Activated CD8-positive, alpha-beta memory T cell treated with anti-CD3 and anti-CD28 coated beads, Interleukin-2, amount 50 U/mL, for 24 hours (primary cell): ENCODE data around the gene FARP1.
"Not testable (repeated sequence)": the region's sequence is repeated elsewhere in the genome, so short reads cannot be mapped to it uniquely, and the experiment has no call there.

ENCODE experiments used
- DNase-seq: peaks from one replicate; pipeline ENCODE4 v3.0.0-alpha.2; 2020; ENCODE audit errors: extremely low read depth

The FARP1 gene

DNA sequence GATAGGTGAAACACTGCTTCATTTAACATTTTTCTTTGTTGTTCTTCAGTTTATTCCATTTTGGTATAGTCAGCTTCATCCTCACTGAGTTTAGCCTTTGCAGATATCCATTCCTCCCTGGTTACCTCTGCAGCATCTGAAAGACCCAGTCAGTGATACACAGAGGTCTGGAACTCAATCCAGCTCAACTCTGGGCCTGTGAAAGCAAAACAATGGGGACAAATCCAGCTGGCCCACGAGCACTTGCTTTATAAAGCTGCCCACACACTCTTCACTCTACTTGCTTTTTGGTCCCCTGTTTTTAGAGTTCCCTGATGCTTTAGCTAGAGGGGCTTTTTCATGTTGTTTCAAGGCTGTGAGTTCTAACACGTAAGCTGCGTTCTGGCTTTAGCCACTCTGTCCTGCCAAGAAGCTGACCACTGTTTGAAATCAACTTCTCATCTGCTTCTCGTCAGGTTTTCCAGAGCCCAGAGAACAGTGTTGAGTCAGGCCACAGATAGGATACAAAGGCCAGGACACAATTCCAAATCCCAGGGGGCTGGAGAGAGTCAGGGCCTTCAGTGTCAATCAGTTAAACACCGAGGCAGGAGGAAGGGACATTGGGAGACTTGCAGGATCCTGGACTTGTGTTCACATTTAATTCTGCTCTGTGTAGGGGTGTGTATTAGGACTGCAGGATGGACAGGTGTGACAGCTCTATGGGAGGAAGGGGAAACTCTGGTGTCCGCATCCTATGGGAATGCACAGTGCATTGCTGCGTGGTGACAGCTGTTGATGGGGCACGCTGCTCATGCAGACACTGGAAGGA is 117.7 kb downstream of the FARP1 start:
- no peak for DNase-seq

DNA sequence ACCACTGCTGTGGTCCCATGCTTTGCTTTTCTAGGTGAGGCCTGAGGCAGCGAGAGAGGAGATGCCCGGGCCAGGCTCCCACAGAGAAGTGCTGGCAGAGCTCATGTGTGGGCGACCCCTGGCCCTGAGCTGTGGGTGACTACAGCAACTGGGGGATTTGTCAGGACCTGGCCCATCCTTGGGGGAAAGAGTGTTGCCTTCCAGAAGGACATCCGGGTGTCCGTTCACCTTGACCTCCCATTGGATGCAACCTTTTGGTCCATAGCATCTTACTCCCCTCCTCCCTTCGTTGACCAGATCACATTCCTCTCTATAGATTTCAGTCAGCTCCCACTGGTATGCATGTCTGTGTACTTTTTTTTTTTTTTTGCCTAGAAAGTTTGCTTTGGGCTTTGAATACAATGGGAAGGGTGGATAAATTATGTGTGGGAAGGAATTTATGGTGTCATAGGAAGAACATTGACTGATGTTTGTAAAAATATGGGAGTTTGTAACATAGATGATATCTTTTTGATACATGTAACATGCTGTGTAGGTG is 118.3 kb downstream of the FARP1 start:
- DNase-seq = no peak

DNA sequence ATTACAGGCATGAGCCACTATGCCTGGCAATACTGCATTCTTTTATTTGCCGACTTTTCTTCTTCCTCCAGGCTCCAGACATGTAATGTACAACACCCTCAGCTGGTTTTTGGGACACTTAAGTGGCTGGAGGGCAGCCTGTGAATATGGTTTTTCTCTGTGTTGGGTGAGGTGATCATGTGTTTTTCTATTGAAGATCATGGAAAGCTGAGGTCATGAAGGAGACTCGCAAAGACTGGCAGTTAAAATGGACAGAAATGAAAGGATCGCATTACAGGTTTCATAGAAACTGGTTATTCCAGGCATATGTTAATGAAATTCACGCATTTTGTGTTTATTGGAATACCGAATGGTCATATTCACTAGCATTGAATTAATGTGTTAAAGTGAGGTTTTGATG is 119.4 kb downstream of the FARP1 start:
- no peak for DNase-seq

DNA sequence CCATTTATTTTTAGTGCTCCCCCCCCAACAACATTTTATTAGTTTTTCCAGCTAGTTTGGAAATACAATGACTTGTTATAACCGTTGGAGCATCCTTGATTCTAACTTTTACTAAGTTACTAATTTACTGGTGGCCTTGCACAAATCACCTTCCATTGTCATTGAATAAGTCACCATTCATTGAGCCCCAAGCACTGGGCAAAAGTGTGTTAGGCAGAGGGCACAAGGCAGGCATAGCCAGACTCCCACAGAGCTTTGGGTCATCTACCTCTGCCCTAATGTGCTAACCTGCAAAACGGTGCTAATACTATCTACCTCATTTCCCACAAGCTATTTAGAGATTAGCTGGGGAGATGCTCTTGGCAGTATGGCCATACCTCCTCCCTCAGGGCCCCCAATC is 120.9 kb downstream of the FARP1 start:
- no peak for DNase-seq

DNA sequence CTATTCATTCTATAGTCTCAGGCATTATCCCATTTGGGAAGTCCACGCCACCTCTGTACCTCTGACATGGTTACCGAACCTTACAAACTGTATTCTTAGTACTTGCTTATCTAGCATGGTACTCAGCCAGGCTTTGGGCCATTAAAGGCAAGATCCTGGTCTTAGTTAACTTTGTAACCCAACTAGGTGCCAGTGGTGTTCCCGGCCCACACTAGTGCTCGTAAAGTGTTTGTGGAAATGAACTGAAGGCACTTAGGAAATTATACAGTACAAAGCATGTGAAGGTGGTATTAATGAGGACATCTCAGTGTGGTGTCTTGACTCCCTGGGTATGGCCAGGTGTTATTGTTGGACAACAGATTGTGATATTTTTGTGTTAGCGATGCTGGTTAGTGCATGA is 122.0 kb downstream of the FARP1 start:
- no peak for DNase-seq

DNA sequence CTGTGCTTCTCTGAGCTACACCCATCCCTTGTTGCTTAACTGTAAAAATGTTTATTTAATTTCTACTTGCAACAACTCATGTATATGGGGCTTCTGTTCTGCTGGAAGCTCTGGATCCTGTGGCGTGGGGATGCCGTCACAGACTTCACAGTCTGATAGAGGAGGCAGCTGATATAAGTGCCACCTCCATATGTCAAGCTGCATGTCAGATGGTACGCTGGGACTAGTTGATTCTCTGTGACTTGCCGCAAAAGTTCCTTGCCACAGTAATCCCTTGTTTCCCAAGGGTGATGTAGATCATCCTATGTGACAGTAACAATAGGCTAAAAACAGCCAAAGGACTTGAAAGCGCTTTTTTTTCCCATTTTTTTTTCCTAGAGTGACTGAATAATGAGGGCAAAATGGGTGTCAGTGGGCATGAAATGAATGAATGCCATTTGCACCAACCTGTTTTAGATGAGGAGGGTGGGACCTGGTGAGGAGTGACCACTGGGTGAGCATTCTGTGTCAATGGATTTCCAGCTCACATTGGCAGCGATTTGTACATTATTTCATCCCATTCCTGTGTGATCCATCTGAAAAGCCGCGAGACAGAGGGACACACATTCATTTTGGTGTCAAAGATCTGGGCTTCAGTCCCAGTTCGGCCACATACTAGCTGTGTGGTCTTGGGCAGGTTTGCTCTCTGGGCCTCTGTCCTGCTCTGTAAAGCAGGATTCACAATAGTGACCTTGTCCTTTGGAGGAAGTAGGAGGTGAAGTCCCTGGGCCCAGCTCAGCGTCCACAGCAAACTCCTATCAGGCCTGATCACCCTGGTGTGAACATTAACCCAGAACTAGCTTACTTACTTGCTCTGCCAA is 123.0 kb downstream of the FARP1 start:
- DNase-seq = no peak

DNA sequence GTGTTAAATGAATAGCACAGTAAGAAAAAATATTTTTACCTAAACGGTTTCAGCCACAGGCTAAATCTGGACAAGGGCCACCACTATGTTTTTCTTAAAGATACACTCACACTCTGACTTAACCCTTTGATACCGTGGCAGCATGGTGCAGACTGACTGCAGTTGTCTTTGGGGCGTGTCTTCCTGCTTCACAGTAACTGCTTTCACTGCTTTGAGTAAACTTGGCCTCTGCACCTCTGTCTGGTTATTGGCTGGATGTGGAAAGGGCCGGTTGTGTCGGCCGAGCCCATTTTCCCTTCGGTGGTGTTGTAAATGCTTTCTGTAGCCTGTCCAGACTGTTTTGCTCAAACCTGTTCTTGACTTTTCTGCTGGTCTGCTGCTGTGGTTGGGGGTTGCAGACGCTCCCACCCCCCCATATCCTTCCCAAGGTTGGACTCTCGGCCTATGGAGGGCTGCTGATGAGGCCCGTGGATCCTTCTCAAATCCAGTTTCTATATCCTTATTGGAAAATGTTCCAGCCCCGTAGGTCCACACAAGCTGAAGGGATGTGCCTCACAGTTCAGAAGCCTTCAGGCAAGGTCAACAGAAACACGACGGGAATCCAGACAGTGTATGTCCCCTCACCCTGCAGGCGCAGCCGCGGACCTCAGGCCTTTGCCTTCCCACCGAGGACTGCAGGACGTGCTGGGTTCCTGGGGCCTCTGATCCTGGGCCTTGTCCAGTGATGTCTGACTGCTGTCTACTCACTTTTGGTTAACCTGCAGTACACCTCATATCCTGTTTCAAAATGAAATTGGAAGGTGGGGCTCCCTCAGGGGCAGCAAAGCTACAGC is 124.4 kb downstream of the FARP1 start:
- no peak for DNase-seq

DNA sequence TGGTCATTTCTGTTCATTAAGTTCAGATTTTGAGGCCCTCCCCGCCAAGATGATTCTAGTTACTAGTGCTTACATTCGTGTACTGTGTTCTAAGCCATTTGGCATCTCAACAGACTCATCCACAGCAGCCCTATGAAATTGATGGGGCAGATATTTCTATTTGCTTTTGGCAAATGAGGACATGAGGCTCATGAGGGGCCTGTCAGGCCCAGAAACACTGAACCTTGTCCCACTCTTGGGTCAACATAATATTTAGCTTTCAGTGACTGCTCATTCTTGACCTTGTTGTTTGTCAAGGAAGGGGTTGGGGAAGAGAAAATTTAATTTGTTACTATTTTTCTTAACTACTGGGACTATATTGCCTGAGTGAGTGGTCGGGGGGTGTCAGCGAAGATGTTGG is 126.5 kb downstream of the FARP1 start:
- no peak for DNase-seq

DNA sequence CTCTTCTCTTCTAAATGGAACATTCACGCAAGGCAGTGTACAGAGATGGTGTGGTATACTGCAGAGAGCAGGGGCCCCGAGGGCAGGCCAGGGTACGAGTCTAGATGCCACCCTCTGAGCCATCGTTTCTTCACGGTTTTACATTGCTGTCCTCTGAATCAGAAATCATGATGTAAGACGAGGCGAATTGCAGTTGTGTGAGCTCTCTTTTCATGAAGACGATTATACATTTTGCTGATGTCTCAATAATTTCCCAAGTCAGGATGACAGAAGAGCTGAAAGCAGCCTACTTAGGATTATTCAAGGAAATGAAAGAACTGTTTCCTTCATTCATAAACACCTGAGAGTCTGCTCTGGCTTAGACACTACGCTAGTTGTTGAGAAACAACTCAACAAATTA is 127.9 kb downstream of the FARP1 start:
- no peak for DNase-seq

DNA sequence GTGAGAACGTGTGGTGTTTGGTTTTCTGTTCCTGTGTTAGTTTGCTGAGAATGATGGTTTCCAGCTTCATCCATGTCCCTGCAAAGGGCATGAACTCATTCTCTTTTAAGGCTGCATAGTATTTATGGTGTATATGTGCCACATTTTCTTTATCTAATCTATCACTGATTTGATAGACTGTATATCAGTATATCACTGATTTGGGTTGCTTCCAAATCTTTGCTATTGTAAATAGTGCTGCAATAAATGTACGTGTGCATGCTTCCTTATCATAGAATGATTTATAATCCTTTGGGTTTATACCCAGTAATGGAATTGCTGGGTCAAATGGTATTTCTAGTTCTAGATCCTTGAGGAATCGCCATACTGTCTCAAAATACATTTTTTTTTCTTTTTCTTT is 128.8 kb downstream of the FARP1 start:
- DNase-seq = not testable (repeated sequence)

DNA sequence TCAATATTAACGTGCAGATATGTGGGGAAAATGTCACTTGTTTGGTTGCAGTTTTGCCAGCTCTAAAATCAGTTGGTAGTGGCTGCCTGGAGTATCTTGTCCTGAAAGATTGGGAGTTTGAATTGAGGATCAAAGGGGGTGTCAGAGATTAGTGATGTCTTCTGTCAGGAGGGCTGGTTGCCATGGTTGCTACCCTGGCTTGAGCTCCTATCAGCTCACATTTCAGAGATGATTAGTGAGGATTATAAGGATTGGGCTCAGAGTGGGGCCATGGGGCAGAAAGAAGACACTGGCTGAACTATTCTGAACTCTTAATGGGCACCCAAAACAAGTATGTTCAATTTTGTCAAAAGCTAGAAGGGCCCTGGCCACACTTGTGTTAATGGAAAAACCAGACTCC is 129.7 kb downstream of the FARP1 start:
- DNase-seq = no peak

DNA sequence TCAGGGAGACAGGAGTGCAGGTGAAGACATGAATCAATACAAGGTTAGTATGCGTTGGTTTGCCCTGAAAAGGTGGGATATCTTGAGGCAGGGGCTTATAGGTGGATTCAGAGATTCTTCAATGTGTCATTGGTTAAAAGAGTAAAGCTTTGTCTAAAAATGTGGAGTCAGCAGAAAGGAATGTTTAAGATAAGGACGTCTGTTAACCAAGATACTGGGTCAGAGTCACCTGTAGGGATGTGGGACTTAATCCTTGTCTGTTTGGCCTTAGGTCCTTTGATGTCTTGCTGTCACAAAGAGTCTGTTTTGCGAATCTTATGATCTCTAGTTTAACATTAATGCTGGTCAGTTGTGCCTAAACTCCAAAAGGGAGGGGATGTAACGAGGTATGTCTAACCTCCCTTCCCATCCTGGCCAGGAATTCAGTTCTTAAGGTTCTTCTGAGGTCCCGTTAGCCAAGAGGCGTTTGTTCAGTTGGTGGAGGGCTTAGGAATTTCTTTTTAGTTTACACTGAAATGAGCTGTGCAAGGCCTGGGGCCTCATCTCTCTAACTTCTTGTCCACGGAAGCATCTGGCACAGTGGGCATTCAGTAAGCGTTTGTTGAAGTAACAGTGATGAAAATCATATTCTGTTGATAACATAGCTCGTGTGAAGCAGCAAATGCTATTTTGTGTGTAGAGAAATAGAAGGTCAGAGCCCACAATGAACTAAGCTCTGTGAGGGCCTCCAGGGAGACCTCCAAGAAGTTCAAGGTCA is 130.4 kb downstream of the FARP1 start:
- no peak for DNase-seq

DNA sequence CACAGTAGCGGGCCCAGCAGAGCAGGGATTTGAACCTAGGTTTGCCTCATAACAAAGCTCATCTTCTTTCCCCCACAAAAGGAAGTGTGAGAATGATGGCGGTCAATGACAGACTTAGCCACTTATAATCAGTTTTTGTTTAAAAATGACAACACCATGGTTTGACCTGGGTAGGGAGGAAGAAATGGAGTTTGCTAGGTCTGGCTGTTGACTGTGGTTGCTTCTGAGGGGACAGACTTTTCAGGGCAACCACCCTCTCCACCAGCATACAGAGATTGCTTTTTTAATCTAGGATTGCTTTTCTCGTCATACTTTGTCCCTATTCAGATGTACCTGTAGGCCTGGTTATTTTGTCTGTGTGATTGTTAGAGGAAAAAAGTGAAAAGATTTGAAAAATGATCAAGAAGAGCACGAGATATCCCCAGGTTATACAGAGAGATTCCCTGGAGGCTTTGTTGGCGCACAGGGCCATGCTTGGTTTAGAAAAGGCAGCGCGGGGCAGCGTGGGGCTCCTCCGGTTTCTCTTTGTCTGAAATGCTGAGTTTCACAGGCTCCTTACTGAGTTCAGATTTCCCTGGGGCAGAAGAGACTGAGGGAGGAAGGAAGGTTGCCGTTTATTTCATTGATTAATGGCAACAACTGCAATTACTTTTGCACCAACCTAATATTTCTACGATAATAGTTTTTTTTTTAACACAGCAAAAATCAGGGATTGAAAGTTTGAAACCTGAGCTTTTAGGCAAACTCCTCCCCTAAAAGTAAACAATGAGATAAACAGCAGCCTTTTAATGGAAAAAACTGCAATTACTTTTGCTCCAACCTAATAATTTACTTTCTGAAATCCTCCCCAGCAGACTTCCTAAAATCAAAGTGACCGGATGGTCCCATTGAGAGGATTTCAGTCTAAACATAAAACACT is 131.2 kb downstream of the FARP1 start:
- DNase-seq = no peak

DNA sequence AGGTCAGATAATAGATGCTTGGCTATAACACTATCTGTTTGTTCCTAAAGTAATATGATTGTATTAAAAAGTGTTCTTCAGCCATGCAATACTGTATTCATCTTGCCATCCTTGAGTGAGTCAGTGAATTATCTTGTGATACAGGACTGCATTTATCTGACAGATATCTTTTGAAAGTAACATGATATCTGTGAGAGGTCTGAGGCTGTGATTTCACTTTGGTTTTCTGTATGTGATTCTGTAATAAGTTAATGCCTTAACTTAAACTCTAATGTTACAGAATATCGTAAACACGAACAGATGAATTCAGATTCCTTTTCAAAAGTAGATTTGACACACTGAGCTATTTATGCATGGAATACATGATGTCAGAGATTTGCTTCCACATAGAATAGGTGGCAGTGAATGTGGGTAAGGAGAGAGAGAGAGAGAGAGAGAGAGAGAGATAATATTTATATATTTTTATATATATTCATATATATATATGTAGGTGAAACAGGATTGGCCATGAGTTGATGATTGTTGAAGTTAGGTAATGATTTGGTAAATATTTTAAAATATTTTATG is 132.1 kb downstream of the FARP1 start:
- no peak for DNase-seq

DNA sequence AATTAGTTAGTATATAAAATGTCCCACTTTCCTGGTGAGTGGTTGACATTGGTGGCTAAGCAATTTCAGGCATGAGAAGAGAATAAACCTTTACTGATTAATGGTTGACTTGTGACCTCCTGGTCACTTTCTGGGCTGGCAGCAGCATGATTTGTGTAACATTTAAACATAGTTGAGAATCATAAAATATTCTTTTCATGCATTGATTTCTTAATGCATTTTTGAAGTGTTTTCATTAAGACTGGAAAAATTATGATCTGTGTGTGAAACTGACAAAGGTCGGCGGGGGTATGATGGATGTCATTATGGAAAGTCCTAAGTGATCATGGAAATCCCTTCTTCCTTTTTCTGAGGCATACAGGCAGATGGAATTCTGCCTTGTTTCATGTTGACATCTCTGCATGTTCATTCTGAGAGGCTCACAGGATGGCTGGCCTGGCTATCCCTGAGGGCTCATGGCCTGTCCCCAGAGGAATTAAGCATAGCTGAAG is 132.8 kb downstream of the FARP1 start:
- DNase-seq = no peak

DNA sequence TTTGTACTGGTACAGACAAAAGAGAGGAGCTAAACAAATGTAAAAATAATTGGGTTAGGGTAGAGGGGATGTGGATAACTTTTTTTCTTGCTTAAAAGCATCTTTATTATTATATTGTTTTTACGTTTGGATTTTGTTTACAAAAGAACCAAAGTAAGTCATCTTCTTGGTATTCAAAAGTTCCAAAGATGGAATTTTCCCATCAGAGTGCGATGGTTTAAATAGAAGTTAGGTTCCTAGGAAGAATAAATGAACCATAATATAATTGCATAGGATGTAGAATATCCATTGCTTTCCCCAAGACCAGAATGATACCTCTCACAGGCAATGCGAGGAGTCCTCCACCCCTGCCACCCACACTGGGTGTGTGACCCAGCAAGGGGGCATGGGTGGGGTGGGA is 133.6 kb downstream of the FARP1 start:
- no peak for DNase-seq

DNA sequence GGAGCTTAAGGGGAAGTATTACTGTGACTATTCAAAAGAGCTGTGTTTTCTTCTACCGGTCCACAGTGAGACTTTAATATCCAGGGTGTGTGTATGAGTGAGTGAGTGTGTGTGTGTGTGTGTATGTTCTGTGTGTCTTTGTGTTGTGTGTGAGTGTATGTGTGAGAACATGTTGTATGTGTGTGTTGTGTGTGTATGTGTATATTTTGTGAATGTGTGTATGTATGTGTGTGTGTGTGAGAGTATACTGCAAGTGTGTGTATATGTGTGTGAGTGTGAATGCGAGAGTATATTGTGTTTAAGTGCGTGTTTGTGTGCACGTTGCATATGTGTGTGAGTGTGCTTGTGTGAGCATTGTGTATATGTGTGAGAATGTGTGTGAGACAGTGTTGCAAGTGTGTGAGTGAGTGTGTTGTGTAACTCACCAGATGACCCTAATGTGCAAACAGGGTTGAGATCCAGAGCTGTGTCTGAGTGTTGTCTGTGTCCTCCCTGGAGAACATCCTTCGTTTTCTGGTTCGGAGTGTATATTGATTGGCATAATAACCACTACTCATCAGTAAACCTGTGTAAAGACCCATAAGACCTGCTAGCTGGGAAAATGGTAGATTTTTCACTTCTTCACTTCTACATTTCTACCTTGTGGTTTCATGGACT is 135.3 kb downstream of the FARP1 start:
- DNase-seq = no peak

DNA sequence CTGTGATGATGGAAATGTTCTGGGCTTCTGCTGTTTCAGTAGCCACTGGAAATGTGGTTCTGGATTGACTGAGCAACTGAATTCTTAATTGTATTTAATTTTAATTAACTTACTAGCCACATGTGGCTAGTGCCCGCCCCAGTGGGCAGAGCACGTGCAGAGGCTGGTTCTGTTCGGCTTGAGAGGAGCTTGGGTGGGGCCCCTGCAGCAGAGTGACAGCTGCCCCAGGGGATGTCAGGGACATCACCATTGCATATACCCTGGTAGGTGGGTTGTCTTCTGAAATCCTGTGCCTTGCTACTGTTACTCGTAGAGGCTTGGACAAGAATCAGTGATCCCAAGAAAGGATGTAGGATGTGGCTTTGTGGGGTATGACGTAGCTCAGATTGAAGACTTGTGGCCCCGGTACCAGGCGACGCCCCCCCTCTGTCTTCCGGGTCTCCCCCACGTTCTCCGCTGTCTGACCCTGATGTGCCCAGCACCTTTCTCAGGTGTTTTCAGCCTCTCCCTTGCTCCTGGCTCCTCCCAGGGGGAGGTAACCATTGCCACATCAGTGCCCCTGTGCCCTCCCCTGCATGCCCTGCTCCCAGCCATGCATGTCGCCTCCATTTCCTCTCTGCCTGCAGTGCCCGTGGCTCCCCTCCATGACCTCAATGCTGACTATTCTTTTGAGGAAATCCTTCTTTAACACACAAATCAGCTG is 136.7 kb downstream of the FARP1 start:
- no peak for DNase-seq

DNA sequence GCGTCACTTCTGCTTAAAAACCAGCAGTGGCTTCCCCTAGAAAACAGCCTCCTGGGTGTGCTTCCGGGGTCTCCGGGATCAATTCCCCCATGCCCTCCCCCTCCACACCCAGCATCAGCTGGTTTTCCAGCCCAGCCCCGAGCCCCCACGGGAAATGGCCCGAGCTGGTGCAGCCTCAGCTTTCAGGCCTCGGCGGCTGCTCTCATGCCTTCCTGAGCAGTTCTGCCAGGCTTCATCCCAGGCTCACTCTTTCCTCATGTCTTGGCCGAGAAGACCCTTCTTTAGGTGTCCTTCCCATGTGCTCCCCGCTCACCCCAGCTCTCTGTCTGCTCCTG is 137.2 kb downstream of the FARP1 start:
- DNase-seq = no peak
